IMR-90 (cell line): Measurements from ENCODE around the gene SGTB. TPM values are rescaled to one million over a fixed set of nuclear protein-coding genes. Genes with fewer than 3 reads are reported as not detected.

Experiments used
- ATAC-seq: fragments of 200-7000 bp; cut with Tn5 transposase; 2 replicates; pipeline ENCODE4 v1.9.1; 2020; ENCODE audit warnings: low read depth, mild to moderate bottlenecking, moderate library complexity
- BruUV-seq: library from RNA; stranded (reverse); fragments of 400-500 nt; replicated peaks from 2 replicates; lab custom pipeline; 2021; lab: Mats Ljungman, UMichigan
- CTCF ChIA-PET: fragments of 300-600 bp; formaldehyde crosslinking; extraction: SDS; loops from one replicate; lab custom pipeline; 2021; ENCODE audit warnings: antibody characterized with exemption; lab: Yijun Ruan, JAX
- POLR2A ChIA-PET: fragments of 300-600 bp; sonication (Branson Sonifier 250); formaldehyde crosslinking; loops from one replicate; lab custom pipeline; 2022; ENCODE audit warnings: antibody characterized with exemption; ENCODE audit not compliant: unreplicated experiment; lab: Charles Lee
- DNase-seq: peaks from one replicate; pipeline ENCODE4 v3.0.0; 2013
- H2AFZ ChIP-seq: replicated peaks from 2 replicates; pipeline ENCODE3; 2013; ENCODE audit warnings: low read length, mild to moderate bottlenecking; ENCODE audit not compliant: poor library complexity
- H2AK5ac ChIP-seq: 2 replicates; pipeline ENCODE4 v1.6.1; 2013; ENCODE audit warnings: low read depth, low read length, inconsistent platforms
- H2AK9ac ChIP-seq: replicated peaks from 2 replicates; pipeline ENCODE3; 2013; ENCODE audit warnings: mild to moderate bottlenecking, low read depth, low read length, moderate library complexity; ENCODE audit not compliant: poor library complexity
- H2BK120ac ChIP-seq: 2 replicates; pipeline ENCODE4 v1.6.1; 2013; ENCODE audit warnings: low read depth, low read length, inconsistent platforms
- H2BK15ac ChIP-seq: 3 replicates; pipeline ENCODE4 v1.6.1; 2013; ENCODE audit warnings: low read depth, low read length, inconsistent platforms
- H2BK20ac ChIP-seq: 2 replicates; pipeline ENCODE4 v1.6.1; 2013; ENCODE audit warnings: low read depth, mild to moderate bottlenecking, inconsistent platforms, low read length, moderate library complexity
- H2BK5ac ChIP-seq: 2 replicates; pipeline ENCODE4 v1.6.1; 2013; ENCODE audit warnings: mild to moderate bottlenecking, low read depth, low read length, inconsistent platforms; ENCODE audit not compliant: poor library complexity, severe bottlenecking
- H3K14ac ChIP-seq: replicated peaks from 2 replicates; pipeline ENCODE4 v1.6.1; 2013; ENCODE audit warnings: low read depth, low read length, inconsistent platforms
- H3K18ac ChIP-seq: 2 replicates; pipeline ENCODE4 v1.6.1; 2013; ENCODE audit warnings: low read depth, low read length, control low read depth
- H3K23ac ChIP-seq: 2 replicates; pipeline ENCODE4 v1.6.1; 2013; ENCODE audit warnings: low read depth, low read length, inconsistent platforms
- H3K27ac ChIP-seq: 2 replicates; pipeline ENCODE4 v1.5.1; 2013; ENCODE audit warnings: mild to moderate bottlenecking, control low read depth, low read length; ENCODE audit not compliant: insufficient read depth
- H3K27me3 ChIP-seq: 2 replicates; pipeline ENCODE4 v1.6.1; 2013; ENCODE audit warnings: low read length; ENCODE audit not compliant: control insufficient read depth, insufficient read depth
- H3K36me3 ChIP-seq: 2 replicates; pipeline ENCODE4 v1.6.1; 2013; ENCODE audit warnings: low read length, mixed read lengths; ENCODE audit not compliant: control insufficient read depth, insufficient read depth
- H3K4ac ChIP-seq: 2 replicates; pipeline ENCODE4 v1.6.1; 2013; ENCODE audit warnings: low read depth, low read length, inconsistent platforms
- H3K4me1 ChIP-seq: 2 replicates; pipeline ENCODE4 v1.6.1; 2013; ENCODE audit warnings: low read length, mixed read lengths; ENCODE audit not compliant: control insufficient read depth, insufficient read depth
- H3K4me2 ChIP-seq: 2 replicates; pipeline ENCODE4 v1.6.1; 2013; ENCODE audit warnings: low read depth, mild to moderate bottlenecking, control low read depth, low read length, moderate library complexity
- H3K4me3 ChIP-seq: 2 replicates; pipeline ENCODE4 v1.5.1; 2013; ENCODE audit warnings: low read depth, mild to moderate bottlenecking, control low read depth, low read length, moderate library complexity; ENCODE audit not compliant: insufficient read depth
- H3K56ac ChIP-seq: 2 replicates; pipeline ENCODE4 v1.6.1; 2013; ENCODE audit warnings: low read length, inconsistent platforms; ENCODE audit not compliant: insufficient read depth; ENCODE audit errors: extremely low read depth
- H3K79me1 ChIP-seq, 2 experiments: 2 replicates each; pipeline ENCODE4 v1.6.1; 2013; ENCODE audit warnings: low read length in 2 of 2, inconsistent platforms in 1 of 2, low read depth in 1 of 2
- H3K9ac ChIP-seq: 2 replicates; pipeline ENCODE4 v1.6.1; 2013; ENCODE audit warnings: low read depth, low read length, control low read depth
- H3K9me1 ChIP-seq: 2 replicates; pipeline ENCODE4 v1.6.1; 2013; ENCODE audit warnings: low read length, inconsistent platforms; ENCODE audit not compliant: insufficient read depth
- H3K9me3 ChIP-seq: 2 replicates; pipeline ENCODE4 v1.6.1; 2013; ENCODE audit warnings: low read length; ENCODE audit not compliant: control insufficient read depth, insufficient read depth
- H4K20me1 ChIP-seq: 2 replicates; pipeline ENCODE4 v1.6.1; 2013; ENCODE audit warnings: low read length, inconsistent platforms; ENCODE audit not compliant: insufficient read depth
- H4K5ac ChIP-seq: 2 replicates; pipeline ENCODE4 v1.6.1; 2013; ENCODE audit warnings: mild to moderate bottlenecking, low read depth, low read length, control low read depth
- H4K8ac ChIP-seq, 2 experiments: 2 replicates each; pipeline ENCODE4 v1.6.1; 2013; ENCODE audit warnings: low read depth in 2 of 2, low read length in 2 of 2, control low read depth in 1 of 2, inconsistent platforms in 1 of 2
- H4K91ac ChIP-seq: 2 replicates; pipeline ENCODE4 v1.6.1; 2013; ENCODE audit warnings: low read depth, low read length, inconsistent platforms; ENCODE audit not compliant: insufficient read depth
- BHLHE40 ChIP-seq: fragments of 150-350 bp; IDR thresholded peaks from 2 replicates; pipeline ENCODE4 v1.6.1; 2016; ENCODE audit warnings: mild to moderate bottlenecking, low read depth, low read length
- CEBPB ChIP-seq: IDR thresholded peaks from 2 replicates; pipeline ENCODE4 v1.6.1; 2012; ENCODE audit warnings: low read depth, low read length, improper control_type of control experiment
- CHD1 ChIP-seq: IDR thresholded peaks from 2 replicates; pipeline ENCODE4 v1.6.1; 2012; ENCODE audit warnings: low read depth, low read length, improper control_type of control experiment
- MAFK ChIP-seq: IDR thresholded peaks from 2 replicates; pipeline ENCODE4 v1.6.1; 2012; ENCODE audit warnings: low read depth, low read length, improper control_type of control experiment
- MAZ ChIP-seq: IDR thresholded peaks from 2 replicates; pipeline ENCODE4 v1.6.1; 2012; ENCODE audit warnings: low read depth, mild to moderate bottlenecking, low read length, improper control_type of control experiment, moderate library complexity, borderline replicate concordance
- NFE2L2 ChIP-seq: fragments of 150-350 bp; IDR thresholded peaks from 2 replicates; pipeline ENCODE4 v1.6.1; 2016; ENCODE audit warnings: low read depth, mild to moderate bottlenecking, low read length
- POLR2A ChIP-seq: IDR thresholded peaks from 2 replicates; pipeline ENCODE4 v1.6.1; 2012; ENCODE audit warnings: mild to moderate bottlenecking, low read depth, low read length
- RCOR1 ChIP-seq: IDR thresholded peaks from 2 replicates; pipeline ENCODE4 v1.6.1; 2012; ENCODE audit warnings: mild to moderate bottlenecking, low read length, improper control_type of control experiment; ENCODE audit not compliant: insufficient replicate concordance
- RFX5 ChIP-seq: IDR thresholded peaks from 2 replicates; pipeline ENCODE4 v1.8.0; 2012; ENCODE audit warnings: low read depth, mild to moderate bottlenecking, low read length, moderate library complexity
- USF2 ChIP-seq: fragments of 150-350 bp; IDR thresholded peaks from 2 replicates; pipeline ENCODE4 v1.6.1; 2017; ENCODE audit warnings: mild to moderate bottlenecking, antibody characterized with exemption, low read length, low read depth
- WGBS, 2 experiments: methylation state at CpG; one replicate each; pipeline versions ENCODE4 v1.1.5 to v1.1.7; 2013; ENCODE audit warnings: missing lambda C conversion rate in 2 of 2; ENCODE audit not compliant: insufficient read length in 1 of 2; ENCODE audit errors: extremely low coverage in 2 of 2; 5-methylcytosine and 5-hydroxymethylcytosine counted together
- dilution Hi-C: fragments of 300-500 bp; cut with HindIII; formaldehyde crosslinking; loops from one replicate; pipeline ENCODE4 v1.14.3; 2018; ENCODE audit warnings: low sequenced_read_pairs; ENCODE audit not compliant: unreplicated experiment
- in situ Hi-C: fragments of 300-500 bp; cut with MboI; formaldehyde crosslinking; loops from 3 replicates; pipeline ENCODE4 v1.14.3; 2019; ENCODE audit warnings: low sequenced_read_pairs, inconsistent platforms, mixed read lengths
- intact Hi-C: fragments of 100-400 bp; cut with micrococcal nuclease; formaldehyde crosslinking; loops from 2 replicates; pipeline ENCODE4 v1.10.0; 2022
- polyA plus RNA-seq, 3 experiments: library from polyadenylated mRNA; depleted of rRNA; stranded (reverse); fragments of >200 nt; gene quantifications; 2 replicates each; pipeline ENCODE4 v1.2.3, GENCODE V29; 2012; ENCODE audit warnings: low replicate concordance in 1 of 3
- total RNA-seq: library from RNA; depleted of rRNA; stranded (reverse); fragments of >200 nt; gene quantifications from 2 replicates; pipeline ENCODE4 v1.2.3, GENCODE V29; 2012
- TF ChIP-seq, protein P1 (sequence below): conservative IDR thresholded peaks from 2 replicates; pipeline ENCODE4 v1.5.1; 2012; ENCODE audit warnings: mild to moderate bottlenecking, low read depth, low read length, improper control_type of control experiment
- TF ChIP-seq, protein P2 (sequence below): fragments of 150-350 bp; IDR thresholded peaks from 2 replicates; pipeline ENCODE4 v1.6.1; 2016; ENCODE audit warnings: low read depth, mild to moderate bottlenecking, low read length, moderate library complexity, borderline replicate concordance

SGTB gene
- total and polyA plus RNA-seq, 2 of the 4 experiments (the other 2 are of a cell fraction), result 7.5 to 15.1 TPM

DNA sequence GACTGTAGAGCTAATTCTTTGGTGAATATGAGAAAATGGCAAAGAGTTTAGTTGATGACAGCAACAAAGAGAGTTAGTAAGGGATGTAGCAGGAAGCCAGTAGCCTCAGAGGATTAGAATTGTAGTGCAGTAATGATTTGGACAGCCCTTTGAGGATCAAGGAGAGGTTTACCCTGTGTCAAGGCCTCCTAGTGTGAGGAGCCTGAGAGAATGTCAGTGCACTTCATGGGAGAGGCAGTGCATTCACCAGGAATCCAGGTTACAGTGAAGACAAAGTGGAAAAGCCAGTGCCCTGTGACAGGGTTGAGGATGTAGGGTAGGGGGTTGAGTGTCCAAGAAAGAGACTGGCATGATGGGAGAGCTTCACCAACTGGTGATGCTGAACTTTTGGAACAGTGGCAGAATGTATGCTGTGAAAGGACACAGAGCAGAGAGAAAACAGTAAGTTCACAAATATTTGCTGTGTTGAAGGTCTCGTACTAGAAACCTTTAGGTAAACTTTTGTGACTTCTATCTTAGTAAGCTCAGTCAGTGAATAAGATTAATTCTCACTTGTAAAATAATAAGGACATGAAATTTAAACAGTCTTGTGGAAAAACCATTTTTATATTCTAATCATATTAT is 27.4 kb upstream of the SGTB start:
- Histone ChIP-seq H2BK5ac (no peak overlapping the region), H3K9me1 (no peaks in the 10 kb centered on the region; the same call in 1 of the 2 replicates), H4K5ac (no peak overlapping the region), H3K9ac (no peak overlapping the region), H3K56ac (no peak overlapping the region), H3K79me1 (peaks cover 39 to 46% of the 10 kb centered on the region in 2 experiments), H3K27me3 (no peaks in the 10 kb centered on the region), H2BK15ac (no peak overlapping the region), H3K27ac (no peak overlapping the region), H3K36me3 (no peaks in the 10 kb centered on the region; the same call in 1 of the 2 replicates), H2BK120ac (no peak overlapping the region), H3K4me1 (no peaks in the 10 kb centered on the region), H4K20me1 (no peaks in the 10 kb centered on the region; the same call in 1 of the 2 replicates), H3K9me3 (no peaks in the 10 kb centered on the region), H2AK5ac (no peak overlapping the region), H3K18ac (no peak overlapping the region), H3K23ac (no peak overlapping the region), H4K8ac (no peak overlapping the region), H2AFZ (no peak overlapping the region), H3K4me2 (no peak overlapping the region), H4K91ac (no peak overlapping the region; the same call in 1 of the 2 replicates), H3K4me3 (no peak overlapping the region), H3K14ac (no peak overlapping the region), H2BK20ac (no peak overlapping the region), H2AK9ac (no peak overlapping the region), H3K4ac (no peak overlapping the region)
- ChIA-PET CTCF (interaction anchor here (0.6 kb wide), 1 partner anchor 122 kb away, joined by 3 read pairs; no protein-coding TSS in a partner anchor), POLR2A (no interaction called here)
- no peak for ATAC-seq
- intact Hi-C loops, result no loop called here
- TF ChIP-seq POLR2A (no peak), BHLHE40 (no peak), CHD1 (no peak), MAZ (no peak), MAFK (no peak), RFX5 (no peak), NFE2L2 (no peak), CEBPB (no peak), USF2 (no peak), RCOR1 (no peak)
- TF ChIP-seq, protein P1, sequence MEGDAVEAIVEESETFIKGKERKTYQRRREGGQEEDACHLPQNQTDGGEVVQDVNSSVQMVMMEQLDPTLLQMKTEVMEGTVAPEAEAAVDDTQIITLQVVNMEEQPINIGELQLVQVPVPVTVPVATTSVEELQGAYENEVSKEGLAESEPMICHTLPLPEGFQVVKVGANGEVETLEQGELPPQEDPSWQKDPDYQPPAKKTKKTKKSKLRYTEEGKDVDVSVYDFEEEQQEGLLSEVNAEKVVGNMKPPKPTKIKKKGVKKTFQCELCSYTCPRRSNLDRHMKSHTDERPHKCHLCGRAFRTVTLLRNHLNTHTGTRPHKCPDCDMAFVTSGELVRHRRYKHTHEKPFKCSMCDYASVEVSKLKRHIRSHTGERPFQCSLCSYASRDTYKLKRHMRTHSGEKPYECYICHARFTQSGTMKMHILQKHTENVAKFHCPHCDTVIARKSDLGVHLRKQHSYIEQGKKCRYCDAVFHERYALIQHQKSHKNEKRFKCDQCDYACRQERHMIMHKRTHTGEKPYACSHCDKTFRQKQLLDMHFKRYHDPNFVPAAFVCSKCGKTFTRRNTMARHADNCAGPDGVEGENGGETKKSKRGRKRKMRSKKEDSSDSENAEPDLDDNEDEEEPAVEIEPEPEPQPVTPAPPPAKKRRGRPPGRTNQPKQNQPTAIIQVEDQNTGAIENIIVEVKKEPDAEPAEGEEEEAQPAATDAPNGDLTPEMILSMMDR, result no peak
- TF ChIP-seq, protein P2, sequence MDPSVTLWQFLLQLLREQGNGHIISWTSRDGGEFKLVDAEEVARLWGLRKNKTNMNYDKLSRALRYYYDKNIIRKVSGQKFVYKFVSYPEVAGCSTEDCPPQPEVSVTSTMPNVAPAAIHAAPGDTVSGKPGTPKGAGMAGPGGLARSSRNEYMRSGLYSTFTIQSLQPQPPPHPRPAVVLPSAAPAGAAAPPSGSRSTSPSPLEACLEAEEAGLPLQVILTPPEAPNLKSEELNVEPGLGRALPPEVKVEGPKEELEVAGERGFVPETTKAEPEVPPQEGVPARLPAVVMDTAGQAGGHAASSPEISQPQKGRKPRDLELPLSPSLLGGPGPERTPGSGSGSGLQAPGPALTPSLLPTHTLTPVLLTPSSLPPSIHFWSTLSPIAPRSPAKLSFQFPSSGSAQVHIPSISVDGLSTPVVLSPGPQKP, result no peak
- in situ Hi-C loops, result no loop called here
- dilution Hi-C loops, result no loop called here
- BruUV-seq, result no TSS peak
- DNase-seq, result no peak
- WGBS, 2 experiments, result no CpG with 5 or more reads among the region's 1 CpG
